AG08396 (cell line): ENCODE data around the gene UGT3A2.

ENCODE experiments used
- DNase-seq: peaks from one replicate; pipeline ENCODE4 v3.0.0; 2012; ENCODE audit warnings: low spot score, mixed read lengths

Gene UGT3A2

DNA sequence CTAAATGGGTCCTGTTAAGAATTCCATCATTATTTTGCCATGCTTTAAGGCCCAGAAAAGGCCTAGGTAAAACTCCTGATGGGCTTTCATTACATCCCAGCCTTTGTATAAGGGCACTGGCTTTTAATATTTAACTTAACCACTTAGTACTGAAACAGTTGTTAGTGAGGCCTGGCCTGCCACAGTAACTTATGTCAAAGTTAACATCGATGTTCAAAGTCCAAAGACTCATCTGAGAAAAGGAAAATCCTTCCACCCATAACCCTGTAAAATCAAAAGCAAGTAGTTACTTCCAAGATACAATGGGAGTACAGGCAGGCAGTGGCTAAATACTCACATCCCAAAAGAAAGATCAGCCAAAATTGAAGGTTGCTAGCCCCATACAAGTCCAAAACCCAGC is 60.5 kb downstream of the UGT3A2 start:
- DNase-seq = no peak

DNA sequence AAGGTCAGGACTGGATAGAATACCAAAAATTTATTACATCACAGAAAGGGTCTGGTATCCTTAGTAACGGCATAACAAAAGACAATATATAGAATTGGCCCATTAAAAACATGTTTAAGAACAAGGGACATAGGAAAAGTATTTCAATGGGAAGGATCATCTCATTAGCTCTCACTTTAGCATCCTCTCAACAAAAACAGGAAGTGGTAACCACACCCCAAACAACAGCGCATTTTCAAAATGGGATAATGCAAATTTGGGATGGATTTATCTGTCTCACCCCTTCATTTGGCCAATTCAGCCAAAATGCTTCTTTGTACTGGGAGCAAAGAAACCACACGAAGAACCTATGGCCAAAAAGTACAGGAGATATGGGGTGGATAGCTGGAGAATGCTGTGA is 65.7 kb downstream of the UGT3A2 start:
- no peak for DNase-seq

DNA sequence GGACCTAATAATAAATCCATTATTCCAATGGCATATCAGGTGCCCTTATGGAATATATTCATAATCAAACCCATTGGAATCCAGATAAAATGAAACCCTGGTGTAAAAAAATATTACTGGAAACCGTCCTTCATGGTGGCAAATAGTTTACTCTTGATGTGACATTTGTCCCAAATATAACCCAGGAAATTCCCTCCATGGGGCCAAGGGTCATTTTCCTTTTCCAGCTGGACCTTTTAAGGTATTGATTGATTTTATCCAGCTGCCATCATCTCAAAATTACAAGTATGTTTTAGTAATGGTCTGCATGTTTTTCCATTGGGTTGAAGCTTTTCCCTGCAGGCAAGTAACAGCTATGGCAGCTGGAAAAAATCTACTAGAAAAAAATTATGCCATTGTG is 67.1 kb downstream of the UGT3A2 start:
- DNase-seq = no peak

DNA sequence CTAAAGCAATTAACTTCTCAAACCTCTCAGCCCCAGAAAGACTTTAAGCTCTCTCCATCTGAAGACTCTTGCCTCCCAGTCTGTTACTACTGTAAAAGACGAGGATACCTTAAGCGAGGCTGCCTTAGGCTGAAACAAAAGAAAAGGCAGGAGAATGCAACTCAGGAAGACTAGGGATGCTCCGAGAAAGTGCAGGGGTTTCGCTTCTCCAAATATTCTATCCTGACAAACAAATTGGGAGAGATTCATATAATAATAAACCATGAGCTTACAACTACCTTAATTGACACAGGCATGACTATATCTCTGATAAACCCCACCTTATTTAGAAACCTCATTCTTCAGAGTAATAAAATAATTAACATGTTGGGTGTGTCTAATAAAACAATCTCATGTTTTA is 70.6 kb downstream of the UGT3A2 start:
- no peak for DNase-seq

DNA sequence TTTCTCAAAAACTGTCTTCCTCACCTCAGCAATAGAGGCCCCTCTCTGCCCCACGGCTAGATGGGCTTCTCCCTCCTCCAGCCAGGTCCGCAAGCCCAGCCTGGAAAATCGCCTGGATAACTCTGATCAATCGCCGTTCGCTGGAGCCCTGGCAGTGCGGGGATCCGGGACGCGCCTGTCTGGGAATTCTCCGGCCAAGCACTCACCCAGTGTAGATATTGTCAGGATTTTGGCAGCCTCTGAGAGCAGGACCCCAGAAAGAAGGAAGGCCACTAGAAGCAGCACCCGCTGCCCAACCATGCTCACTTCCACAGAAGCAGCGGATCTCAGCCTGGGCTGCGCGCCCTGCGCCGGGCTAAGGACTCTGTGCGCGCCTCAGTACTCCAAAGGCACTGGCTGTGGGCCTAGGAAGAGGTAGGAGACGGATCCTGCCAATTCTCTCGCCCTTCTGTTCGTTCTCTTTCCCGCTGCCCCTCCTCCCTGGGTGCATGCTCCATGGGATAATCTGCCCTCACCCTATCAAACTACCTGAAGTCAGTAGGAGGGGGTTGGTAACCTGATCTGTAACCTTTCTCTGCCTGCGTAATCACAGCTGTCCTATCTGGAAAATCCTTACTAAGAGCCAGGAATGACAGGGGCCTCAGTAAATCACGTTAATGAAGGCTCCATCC is 75.6 kb downstream of the UGT3A2 start, which contains the start of gene UGT3A1:
UGT3A1 (minus strand) TSS at position 450 of the 671 bp plus-strand sequence; CDS start at position 300, 150 bp downstream.
- no peak for DNase-seq

DNA sequence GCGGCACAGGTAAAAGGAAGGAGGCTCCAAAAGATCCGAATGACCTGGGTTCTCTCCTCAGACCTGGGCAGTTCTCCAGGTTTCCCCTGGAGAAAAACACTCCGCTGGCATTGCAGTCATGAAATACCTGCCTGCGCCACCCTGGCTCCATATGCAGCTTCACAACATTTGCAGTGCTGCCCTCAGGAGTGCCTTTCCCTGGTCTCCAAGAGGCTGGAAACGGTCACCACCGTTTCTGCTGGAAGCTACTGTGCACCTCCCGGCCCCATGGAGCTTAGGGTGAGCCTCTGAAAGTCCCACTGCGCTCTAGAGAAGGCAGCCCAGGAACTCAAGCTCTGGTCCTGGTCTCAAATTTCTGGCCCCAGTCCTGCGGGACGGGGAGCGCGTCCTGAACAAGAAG is 76.2 kb downstream of the UGT3A2 start:
- DNase-seq = no peak

DNA sequence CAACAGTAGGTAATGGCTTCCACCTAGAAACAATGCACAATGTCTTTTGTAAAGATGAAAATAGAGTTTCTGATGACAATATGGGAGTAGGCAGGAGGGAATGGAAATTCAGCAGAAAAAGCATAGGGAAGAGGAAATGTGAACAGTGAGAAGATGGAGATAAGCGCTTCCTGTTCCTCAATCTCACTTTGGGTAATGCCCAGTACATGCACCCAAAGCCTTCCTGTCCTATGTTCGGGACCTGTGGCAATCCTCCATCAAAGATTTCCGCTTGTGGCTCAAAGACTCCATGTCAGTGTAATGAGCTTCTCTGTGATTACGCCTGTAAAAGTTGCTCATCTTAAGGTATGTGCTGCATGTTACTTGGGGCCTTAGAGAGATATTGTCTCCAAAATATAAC is 78.2 kb downstream of the UGT3A2 start:
- no peak for DNase-seq

DNA sequence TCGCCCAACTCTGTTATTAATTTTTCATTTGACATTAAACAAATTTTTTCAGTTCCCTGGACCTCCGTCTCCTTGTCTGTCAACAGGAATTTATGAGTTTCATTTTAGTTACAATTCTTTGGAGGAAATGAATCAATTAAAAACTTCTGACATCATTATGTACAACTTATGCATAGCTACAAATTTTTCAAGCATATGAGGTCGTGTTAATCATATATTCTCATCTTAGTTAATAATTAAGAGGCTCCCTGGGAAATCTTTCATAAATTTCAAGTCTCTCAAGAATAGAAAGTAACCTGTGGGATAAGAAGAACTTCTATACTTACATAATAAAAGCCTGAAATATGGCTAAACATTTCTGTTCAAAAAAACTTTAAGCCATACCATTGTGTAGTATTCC is 78.9 kb downstream of the UGT3A2 start:
- DNase-seq = no peak
